RCC 7860 (cell line): ENCODE results near the gene NLRP9.

Experiments used
- DNase-seq: peaks from one replicate; pipeline ENCODE4 v3.0.0-alpha.2; 2015; ENCODE audit warnings: low spot score
- FAIRE-seq: peaks from 2 replicates; lab custom pipeline; 2012; peaks lifted over from hg19 to GRCh38; lab: Jason Lieb, UNC

Gene NLRP9

DNA sequence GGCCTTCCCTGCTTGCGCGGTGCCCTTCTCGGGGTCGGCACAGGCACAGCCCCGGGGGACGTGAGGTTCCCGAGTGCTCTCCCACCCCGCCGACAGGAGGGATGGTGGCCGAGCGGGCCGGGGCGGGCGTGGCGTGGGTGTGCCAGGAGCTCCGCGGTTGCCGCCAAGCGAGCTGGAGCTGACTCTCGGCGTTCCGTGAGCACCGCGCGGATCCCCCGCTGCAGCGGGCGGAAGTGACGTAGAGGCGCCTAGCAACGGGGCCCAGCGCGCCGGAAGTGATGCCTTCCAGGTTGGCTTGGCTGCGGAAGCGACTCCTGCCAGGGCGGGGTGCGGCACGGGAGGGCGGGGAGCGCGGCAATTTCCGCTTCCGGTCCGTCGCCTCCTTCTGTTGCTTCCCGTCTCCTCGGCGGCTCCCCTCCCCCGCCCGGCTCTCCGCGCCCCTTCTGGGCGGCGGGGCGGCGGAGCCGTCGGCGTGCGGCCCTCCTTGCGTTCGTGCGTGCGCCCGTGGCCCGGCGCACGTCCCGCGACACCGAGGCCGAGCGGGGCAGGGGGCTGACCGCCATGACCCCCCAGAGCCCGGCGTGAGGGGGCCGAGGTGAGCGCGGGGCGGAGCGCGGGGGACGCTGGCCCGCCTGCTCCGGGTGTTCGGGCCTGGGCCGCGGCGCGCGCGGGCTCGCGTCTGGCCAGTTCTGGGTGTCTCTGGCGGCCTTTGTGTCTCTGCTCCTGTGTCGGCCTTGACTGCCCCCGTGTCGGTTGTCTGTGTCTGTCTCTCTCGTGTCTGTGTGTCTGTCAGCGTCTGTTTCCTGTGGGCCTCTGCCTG is 63.2 kb downstream of the NLRP9 start, which contains the start of gene EPN1:
EPN1 (plus strand) TSS at position 386 of the 820 bp plus-strand sequence. CDS start 3,402 bp downstream, outside the sequence.
- DNase-seq (peak; percentile 84), FAIRE-seq (no peak)

DNA sequence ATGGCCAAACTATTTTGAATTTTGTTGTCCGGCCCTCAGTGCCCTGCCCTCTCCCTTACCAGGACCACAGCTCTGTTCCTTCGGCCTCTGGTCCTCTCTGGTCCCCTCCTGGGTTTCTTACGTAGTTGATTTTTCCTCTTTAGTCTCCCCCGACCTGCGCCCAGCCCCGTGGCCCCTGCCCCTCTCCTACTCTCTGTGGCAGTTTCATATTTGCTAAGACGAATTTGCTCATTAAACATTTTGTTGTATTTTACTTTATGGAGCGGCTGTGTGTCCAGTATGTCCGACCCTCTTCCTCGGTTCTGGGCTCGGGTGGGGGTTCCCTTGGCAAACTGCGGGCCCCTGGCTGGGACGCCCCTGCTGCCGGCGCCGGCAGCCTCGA is 63.8 kb downstream of the NLRP9 start:
- DNase-seq (no peak), FAIRE-seq (no peak)

DNA sequence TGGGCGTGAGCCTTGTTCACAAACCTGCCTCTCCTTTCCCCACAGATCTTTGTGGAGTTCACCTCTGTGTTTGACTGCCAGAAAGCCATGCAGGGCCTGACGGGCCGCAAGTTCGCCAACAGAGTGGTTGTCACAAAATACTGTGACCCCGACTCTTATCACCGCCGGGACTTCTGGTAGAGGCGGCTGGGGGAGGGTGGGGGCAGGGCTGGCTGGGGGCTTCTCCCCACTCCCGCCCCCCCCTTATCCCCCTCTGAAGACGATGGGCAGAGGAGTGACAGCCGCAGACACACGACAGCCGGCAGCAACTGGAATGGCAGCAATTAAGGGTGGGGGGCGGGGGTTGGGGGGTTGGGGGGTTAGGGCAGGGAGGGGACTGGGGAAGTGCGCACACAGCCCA is 64.3 kb downstream of the NLRP9 start:
- DNase-seq (no peak), FAIRE-seq (no peak)

DNA sequence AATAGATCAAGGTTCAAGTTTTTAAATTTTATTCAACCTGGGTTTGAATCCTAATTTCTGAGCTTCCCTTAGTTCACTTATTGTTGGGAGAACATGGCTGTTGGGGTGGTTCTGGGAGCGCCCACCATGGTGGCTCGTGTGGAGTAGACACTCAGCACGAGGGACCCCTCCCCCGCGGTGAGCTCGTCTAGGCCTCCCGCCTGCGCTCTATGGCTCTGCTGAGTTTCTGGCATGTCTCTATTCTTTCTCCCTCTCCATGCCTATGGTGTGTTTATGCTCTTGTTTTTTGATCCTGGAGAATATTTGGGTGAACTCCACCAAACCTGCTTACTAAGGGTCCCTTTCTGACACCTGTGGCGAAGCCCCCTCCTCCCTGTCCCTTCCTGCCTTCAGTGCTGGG is 64.7 kb downstream of the NLRP9 start:
- FAIRE-seq (no peak), DNase-seq (no peak)

DNA sequence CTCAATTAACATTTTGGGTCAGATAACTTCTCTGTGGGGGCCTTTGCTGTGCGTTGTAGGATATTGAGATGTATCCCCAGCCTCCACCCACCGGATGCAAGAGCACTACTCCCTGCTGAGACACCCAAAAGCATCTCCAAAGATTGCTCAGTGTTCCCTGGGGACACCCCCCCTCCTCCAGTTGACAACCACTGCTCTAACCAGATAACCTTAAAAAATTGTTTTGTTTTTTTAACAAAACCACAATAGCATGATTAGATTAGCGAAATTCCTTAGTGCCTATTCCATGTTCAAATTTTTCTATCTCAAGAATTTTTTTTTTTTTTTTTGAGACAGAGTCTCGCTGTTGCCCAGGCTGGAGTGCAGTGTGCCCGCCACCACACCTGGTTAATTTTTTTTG is 65.8 kb downstream of the NLRP9 start:
- no peak for DNase-seq
- FAIRE-seq: no peak

DNA sequence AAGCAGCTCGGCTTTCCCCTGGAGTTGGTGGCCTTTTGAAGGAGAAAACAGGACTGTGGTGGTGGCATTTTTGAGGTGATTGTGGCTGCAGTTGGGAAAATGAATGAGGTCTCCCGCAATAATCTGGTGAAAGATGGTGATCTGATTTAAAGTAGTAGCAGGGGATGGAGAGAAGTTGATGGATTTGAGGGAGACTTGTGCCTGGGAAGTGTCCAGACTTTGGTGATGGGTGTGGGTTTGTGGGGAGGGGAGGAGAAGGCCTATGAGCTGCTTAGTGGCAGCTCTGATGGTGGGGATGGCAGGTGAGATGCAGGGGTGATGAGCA is 67.2 kb downstream of the NLRP9 start:
- DNase-seq: no peak
- FAIRE-seq: no peak

DNA sequence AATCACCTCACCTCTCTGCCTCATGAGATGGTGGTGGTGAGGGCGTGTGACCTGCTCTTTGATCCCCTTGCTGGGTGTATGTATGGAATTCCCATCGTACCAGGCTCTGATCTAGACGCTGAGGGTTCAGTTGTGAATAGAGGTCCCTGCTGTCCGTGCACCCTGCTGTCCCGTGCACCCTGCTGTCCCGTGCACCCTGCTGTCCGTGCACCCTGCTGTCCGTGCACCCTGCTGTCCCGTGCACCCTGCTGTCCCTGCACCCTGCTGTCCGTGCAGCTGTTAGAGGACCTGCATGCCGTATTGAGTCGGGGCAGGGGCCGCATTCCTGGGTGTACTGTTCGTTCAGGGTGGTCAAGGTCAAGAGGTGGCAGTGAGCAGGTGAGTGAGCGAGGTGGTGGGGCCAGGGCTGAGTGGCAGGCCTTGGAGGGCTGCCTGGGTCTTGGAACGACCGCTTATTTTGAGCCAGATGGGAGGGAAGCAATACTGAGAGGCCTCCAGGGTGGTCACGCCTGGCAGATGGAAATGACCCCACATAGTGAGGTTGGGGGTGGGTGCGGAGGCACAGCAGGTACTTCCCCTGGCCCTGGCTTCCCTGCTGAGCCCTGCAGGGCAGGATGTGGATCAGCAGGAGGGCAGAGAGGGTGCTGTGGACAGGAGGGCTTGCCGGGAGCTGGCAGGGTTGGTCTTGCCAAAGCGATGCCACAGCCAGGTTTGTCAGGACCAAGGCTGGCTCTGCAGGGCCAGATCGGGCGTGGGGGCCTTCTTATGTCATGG is 67.7 kb downstream of the NLRP9 start:
- no peak for FAIRE-seq

DNA sequence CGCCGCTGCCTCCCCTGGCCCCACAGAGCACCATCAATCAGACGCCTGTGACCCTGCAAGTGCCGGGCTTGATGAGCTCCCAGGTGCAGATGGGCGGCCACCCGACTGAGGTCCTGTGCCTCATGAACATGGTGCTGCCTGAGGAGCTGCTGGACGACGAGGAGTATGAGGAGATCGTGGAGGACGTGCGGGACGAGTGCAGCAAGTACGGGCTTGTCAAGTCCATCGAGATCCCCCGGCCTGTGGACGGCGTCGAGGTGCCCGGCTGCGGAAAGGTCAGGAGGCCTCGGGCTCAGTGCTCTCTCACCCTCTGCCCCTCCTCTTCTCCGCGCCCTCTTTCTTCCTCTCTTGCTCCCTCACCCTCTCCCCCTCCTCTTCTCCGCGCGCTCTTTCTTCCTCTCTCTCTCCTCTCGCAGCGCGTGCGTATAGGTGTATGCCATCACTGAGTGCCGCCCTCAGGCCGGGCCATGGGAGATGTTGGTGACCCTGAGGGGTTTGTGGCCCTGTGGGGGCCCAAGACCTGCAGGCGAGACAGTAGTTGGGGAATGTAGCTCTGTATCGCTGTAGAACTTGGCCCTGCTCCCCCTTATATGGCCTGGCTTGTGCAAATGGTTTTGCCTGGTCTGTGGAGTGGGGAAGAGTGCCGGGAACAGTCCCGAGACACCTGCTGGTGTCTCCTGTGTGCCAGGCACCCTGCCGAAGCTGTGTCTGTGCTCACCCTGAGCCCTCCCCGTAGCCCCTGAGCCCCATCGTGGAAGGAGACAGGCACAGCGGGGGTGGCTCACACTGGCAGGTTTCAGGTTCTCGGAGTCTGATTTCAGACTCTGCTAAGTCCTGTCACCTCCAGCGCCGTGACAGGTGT is 68.6 kb downstream of the NLRP9 start:
- DNase-seq: no peak
- no peak for FAIRE-seq

More for the DNA sequence above, 67.7 kb downstream of the NLRP9 start:
- DNase-seq: no peak

DNA sequence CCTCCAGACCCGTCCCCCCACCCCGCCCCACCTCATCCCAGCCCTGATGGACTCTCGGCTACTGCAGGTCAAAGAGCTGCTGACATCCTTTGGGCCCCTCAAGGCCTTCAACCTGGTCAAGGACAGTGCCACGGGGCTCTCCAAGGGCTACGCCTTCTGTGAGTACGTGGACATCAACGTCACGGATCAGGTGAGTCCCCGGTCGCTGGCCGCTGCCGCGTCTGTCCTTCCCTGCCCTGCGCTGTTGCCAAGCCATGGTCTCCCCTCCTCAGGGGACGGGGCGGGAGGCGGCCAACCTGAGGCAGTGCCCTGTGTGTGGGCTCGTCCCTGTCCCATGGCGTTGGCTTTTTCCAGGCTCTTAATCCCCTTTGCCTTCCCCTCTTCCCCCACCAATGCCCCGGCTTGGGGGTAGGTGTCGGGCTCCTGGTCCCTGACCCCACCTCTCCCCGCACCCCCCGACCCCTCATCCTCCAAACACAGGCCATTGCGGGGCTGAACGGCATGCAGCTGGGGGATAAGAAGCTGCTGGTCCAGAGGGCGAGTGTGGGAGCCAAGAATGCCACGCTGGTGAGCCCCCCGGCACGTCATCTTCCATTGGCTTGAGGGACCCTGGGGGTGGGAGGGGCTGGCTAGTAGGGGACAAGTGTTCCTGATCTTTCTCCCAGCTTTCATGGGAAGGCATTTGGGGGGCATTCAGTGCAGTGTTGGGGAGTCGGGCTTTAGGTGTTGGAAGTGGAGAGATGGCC is 69.4 kb downstream of the NLRP9 start:
- FAIRE-seq: no peak
- no peak for DNase-seq

DNA sequence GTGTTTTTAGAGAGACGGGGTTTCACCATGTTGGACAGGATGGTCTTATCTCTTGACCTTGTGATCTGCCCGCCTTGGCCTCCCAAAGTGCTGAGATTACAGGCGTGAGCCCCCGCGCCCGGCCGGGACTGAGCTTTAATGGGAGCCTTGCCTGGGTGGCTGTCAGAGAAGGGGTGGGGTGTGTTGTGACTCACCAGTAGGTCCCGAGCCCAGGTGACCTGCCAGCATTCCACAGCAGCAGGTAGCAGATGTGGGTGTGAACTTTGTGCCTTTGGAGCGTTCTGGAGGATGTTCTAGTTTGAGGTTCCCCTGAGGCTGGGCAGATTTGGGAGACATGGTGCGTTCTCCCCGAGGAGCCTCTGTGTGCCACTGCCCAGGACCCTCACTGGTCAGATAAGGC is 70.2 kb downstream of the NLRP9 start:
- FAIRE-seq (no peak), DNase-seq (no peak)

DNA sequence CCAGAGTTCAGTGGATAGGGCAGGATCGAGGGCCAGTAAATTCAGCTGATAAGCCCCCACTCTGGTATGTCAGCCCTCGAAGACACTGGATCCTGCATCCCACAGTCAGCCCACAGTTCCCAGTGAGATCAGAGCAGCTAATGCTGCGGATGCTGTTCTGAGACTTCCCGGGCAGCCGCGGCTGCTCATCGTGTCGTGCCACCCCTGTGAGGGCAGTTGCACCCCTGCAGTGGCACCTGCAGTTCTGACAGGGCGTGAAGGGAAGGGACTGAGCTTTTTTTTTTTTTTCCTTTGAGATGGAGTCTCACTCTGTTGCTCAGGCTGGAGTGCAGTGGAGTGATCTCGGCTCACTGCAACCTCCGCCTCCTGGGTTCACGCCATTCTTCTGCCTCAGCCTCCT is 70.7 kb downstream of the NLRP9 start:
- no peak for DNase-seq
- FAIRE-seq: no peak

DNA sequence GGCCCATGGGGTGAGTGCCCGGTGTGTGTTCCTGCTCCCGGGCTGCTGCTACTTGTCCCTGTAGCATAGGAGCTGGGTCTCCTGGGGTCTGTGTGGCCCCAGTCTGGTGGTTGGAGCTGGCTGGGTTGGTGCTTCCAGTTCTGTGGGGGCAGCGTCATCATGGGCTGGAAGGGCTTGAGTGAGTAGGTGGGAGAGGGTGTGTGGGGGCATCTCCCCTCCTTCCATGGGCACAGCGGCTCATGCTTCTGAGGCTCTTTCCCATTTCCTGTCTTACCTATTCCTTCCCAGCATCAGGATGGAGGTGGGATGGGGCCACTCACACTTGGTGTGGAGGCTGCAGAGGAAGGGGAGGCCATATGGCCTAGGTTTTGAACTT is 71.2 kb downstream of the NLRP9 start:
- DNase-seq: no peak
- no peak for FAIRE-seq

DNA sequence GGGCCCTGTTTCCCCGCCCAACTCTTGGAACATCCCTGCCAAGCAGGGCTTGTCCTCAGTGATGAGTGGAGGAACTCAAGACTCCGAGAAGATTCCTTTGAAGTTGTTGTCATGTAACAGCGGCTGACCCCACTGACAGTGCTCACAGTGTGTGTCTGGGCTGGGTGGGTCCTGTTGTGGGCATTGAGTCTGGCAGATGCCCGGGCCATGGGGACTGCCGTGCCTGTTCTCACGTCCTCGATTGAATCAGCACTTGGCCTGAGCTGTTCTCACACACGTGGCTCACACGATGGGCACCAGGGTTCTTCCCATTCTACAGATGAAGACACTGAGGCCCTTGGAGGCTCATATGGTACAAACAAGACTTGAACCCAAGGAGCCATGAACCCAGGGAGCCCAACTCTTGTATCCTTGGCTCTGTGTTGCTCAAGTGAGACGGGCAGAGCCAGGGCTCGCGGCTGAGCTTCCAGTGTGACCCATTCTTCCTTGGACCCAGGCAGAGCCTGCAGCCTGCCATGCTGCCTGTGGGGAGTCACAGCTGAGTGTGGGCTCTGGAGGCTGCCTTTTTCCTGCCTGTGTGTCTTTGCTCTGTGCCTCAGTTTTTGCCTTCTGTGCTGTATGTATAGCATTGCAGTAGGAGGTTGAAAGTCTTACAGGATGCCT is 71.7 kb downstream of the NLRP9 start:
- DNase-seq (no peak), FAIRE-seq (no peak)

DNA sequence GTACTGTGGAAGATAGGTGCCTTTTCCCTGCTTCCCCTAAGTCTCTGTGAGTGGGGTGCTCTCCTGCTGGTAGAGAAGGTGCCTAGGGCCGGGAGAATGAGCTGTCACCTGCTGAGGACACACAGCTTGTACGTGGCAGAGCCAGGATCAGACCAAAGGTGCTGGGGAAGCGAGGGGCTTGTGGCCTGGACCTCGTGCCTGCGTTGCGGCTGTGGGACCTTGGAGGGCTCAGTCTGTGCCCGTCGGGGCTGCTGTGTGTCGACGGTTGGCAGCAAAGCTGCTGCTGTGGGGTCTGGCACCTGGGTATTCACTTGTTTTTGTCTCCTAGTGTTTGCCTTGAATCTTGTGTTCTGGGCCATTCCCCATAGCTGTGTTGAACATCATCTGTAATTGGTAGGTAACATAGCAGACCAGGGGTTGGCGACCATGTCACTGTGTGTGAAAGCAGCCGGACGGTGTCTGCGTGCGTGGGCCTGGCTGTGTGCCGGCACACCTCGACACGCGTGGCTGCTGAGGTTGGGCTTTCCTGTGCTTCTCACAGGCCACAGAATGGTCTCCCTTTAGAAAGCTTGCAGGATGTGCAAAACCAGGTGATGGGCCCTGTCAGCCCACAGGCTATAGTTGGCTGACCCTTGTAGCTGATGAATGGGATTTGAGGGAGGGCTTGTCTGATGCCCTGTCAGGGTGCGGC is 74.2 kb downstream of the NLRP9 start:
- DNase-seq: no peak
- no peak for FAIRE-seq

DNA sequence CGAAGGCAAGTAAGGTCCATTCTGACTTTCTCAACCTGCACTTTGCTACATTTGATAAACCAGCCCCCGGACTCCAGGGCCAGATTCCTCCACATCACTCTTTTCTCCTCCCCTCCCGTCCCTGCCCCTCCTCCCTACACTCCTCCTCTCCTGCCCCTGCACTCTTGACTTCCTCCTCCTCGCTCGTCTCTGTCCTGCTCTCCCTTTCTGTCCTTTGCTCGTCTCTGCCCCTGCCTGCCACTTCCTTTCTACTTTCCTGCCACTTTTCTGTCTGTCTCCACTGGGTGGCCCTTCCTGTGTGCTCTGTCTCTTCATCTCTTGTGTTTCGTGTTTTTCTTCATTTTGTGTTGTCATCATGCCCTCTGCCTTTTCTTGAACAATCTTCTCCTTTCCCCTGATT is 76.4 kb downstream of the NLRP9 start:
- FAIRE-seq: no peak
- DNase-seq: no peak

DNA sequence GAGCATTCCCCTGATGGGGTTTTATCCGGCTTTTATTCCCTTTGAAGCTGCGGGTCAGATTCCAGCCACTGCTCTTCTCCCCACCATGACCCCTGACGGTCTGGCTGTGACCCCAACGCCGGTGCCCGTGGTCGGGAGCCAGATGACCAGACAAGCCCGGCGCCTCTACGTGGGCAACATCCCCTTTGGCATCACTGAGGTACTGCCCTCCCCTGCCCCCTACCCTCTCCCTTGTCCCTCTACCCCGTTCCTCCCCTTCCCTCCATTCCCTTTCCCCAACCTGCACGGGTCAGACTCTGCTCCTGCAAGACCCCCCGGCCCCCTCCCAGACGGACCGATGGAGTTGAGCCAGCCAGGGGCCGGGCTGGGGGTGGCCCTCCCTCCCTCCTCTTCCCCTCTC is 77.2 kb downstream of the NLRP9 start:
- FAIRE-seq (no peak), DNase-seq (no peak)

DNA sequence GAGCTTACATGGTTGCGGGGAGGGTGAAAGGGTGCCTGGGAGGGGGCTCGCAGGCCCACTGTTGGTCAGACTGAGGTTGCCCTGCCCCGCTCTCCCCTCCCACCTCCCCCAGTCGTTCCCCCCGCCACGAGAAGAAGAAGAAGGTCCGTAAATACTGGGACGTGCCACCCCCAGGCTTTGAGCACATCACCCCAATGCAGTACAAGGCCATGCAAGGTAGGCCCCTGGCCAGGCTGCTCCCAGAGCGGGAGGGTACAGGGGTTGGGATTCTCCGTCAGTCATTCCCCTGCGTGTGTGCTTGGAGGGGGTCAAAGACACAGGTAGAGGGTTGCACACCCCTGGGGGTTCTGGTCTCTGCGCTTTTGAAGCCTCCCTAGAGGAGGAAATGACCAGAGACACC is 77.8 kb downstream of the NLRP9 start:
- no peak for FAIRE-seq

DNA sequence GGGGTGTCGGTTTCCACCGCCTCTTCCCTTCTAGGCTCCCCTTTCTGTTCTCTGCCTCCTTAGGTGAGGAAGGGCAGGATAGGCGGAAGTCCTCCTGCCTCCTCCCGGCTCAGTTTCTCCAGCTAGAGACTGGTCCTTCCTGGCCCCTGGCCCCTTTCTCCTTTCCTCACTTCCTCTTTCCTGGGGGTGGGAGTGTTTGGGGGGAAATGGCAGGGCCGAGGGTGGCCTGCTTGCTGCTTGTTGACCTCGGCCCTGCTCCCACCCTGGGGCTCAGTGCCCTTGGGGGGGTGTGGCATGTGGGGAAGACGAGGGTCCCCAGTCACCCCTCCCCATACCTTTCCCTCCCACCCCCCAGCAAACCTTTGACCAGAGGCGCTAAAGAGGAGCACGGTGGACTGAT is 78.4 kb downstream of the NLRP9 start:
- no peak for FAIRE-seq
- no peak for DNase-seq

More for the DNA sequence above, 77.8 kb downstream of the NLRP9 start:
- no peak for DNase-seq

DNA sequence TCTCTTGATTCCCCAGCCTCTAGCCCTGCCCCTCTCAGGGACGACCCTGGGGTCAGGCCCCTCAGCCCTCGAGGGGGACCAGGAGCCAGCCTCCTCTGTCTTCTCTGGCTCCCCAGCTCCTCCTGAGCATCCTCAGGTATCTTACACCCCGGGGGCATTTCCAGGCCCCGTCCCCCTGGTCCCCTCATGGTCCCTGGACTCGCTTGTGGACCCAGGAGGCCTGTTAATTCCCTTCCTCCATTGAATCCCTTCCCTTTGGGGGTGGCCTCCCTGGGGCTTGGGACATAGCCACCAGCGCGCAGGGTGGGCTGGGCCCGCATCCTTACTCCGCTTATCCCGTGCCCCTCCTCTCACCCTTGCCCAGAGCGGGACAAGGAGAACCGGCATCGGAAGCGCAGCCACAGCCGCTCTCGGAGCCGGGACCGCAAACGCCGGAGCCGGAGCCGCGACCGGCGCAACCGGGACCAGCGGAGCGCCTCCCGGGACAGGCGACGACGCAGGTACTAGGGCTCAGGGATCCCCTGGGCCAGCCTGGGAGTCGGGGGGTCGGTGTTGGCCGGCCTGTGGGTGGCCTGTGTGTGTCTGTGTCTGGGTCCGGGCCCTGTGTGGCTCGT is 79.2 kb downstream of the NLRP9 start:
- FAIRE-seq (no peak), DNase-seq (no peak)
